Left cardiac atrium (tissue), 4 donors: ENCODE results near the gene TTC21A. TPM values are rescaled to one million over a fixed set of nuclear protein-coding genes. Genes with fewer than 3 reads are reported as not detected.

Experiments used
- ATAC-seq, 2 donors: fragments of 200-7000 bp; cut with Tn5 transposase; one replicate each; pipeline ENCODE4 v1.9.1; 2020; ENCODE audit warnings: mild to moderate bottlenecking in 2 of 2, moderate library complexity in 2 of 2
- DNase-seq: peaks from one replicate; pipeline ENCODE4 v3.0.0-alpha.2; 2020
- intact Hi-C, 2 donors: fragments of 100-400 bp; cut with DNase I; formaldehyde crosslinking; loops; one replicate each; pipeline versions ENCODE4 v1.14.1 to v1.15.1; 2022 to 2023
- microRNA-seq, 2 donors: library from miRNA; unstranded; fragments of <30 nt; microRNA quantifications; one replicate each; pipeline ENCODE4 v1.2.0, GENCODE V29; 2020
- total RNA-seq, 2 donors: library from RNA; stranded (reverse); fragmentation: NEBNext Ultra II Directional; extraction: Animal tissue kit (Norgen Biotek cat#: 25700); gene quantifications; one replicate each; pipeline ENCODE4 v1.2.1, GENCODE V29; 2021
- donor health status: DM: no; HTN: yes; CAD: no.
- donor health status: DM: no; HTN: yes; CAD: no; lungs with severe emphysema.
- donor health status: DM: yes; HTN: yes; CAD: no.
- donor health status: Dilated cardiomyopathy.

Gene TTC21A
- total RNA-seq, 2 donors from 2014 or later = 1.8 to 2.5 TPM

DNA sequence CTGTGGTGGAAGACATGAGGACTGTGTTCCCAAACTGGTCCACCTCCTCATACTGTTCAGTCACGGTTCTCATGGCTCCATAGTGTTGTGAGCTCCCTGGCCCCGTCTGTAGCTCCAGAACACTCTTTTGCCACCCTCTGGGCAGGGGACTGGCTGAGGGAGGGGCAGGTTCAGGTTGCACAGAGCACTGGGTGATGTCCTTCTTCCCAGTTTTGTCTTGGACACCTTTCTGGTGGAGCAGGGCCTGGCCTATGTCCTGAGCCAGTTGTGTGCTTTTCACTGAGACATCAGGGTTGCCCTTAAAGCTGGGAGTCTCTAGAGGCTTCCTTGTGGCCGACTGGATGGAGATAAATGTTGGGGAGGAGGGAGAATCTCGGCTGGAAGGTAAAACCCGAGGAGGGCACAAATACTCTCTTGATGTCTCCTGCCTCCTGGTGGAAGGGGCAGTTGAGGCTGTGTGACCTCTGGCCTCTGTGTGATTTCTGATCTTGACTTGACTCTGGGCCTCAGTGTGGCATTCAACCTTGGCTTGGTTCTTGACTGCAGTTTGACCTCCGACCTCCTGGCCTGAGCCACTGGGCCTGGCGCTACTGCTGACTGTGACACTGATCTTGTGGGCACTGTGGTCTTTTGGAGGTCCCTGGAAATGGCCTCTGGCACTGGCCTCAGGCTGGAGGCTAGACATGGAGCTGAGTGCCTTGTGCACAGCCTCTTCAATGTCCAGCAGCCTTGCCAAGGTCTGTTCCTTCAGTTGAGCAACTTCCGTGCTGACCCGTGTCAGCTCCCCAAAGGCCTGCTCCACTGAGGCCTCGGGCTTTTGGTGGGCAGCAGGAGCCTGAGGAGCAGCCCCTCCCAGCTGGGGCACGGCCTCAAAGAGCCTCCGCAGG lies 76.8 kb downstream of the TTC21A start:
- intact Hi-C loops = loop anchor here in 1 of 2 donors (5.0 kb wide), 1 partner anchor 42 kb away; no protein-coding TSS in a partner anchor
- DNase-seq (no peak), ATAC-seq (no peak)

DNA sequence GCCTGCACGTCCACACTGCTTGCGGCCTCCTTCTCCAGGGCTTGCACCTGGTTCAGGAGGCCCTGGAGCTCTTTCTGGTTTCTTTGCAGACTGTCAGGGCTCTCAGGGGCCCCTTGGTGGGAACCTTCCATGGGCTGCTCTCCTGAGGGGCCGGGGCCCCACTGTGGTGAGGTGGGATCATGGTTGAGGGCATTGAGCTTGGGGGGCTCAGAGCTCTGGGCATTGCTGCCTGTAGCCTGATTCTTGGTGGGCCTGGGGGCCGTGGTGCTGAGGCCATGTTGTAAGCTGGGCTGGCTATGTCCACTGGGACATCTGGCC lies 77.4 kb downstream of the TTC21A start:
- intact Hi-C loops = loop anchor here in 1 of 2 donors (5.0 kb wide), 1 partner anchor 43 kb away; no protein-coding TSS in a partner anchor
- ATAC-seq = no peak
- no peak for DNase-seq

DNA sequence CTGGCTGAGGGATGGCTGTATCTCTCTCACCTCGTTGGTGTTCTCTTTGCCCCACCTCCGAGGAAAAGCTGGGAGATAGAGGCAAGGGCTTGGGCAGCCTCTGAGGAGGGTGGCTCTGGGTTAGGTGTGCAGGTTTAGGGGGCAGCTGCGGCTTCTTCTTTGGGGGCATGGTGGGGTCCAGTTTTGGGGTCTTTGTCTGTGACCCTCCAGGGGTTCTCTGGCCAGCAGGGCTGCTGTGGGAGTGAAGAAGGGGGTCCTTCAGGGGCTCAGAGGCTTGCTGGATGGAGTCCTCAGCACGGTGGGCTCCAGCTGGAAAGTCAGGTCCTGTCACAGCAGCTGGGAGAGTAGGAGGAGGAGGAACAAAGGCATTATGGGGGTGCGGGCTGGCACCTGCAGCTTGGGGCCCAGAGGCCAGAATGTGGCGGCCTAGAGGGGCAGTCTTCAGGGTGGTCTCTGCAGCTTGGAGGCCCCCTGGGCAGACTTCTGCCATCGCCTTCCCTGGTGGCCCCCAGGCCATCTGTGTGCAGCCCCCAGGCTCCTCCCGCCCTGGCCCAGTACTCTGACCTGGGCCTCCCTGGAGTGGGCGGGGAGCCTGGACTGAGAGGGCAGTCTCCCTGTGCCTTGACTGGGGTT lies 78.0 kb downstream of the TTC21A start:
- ATAC-seq (no peak), DNase-seq (no peak)
- intact Hi-C loops = no loop called here

DNA sequence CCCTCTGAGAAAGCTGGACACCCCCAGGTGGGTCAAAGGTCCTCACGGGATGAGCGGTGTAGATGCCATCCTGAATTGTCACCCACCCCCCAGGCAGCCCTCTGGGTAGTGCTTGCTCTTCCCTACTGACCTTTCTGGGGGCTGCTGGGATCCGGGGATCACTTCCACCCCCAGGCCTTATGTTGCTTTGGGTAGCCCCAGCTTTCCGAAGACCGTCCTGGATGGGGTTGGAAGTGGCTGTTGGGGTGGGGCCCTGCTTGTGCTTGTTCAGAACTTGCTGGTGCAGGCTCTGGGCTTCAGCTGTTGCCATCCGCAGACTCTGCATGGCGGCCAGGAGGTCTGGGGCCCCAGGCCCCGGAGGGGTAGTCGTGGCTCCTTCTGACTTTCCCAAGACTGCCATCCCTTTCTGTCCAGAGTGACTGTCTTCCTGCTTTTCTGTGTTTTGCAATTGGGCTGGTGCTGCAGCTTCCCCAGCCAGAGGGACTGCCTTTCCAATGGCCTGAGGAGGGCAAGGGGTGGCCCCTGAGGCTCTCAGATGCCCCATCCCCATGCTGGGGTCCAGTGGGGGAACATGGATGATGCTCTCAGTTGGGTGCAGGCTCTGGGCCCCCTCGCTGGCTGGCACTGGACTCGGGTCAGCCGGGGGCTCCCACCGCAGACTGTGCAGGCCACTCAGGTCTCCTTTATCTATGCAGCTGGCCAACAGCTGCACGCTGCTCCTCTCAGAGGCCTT lies 78.6 kb downstream of the TTC21A start:
- DNase-seq (no peak), ATAC-seq (no peak)
- intact Hi-C loops = no loop called here

DNA sequence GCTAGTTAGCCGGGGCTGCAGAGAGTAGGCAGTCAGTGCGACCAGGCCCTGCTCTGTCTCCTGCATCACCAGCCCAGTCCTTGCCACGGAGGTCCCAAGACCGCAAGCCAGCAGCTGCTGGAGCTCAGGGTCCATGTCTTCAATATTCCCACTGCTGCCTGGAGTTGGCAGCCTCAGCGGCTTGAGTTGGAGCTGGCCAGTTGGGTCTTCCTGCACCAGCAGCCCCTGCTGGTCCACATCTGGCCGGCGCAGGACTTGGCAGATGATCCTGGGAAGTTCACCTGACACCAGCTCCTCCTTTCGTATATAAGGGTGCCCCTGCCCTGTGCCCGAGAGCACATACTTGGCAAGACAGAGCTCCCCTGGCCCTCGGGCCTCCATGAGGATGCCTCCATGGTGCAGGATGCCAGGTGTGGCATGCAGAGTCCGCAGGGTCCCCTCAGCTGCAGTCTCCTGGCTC lies 79.2 kb downstream of the TTC21A start:
- DNase-seq (no peak), ATAC-seq (no peak)
- intact Hi-C loops = no loop called here

DNA sequence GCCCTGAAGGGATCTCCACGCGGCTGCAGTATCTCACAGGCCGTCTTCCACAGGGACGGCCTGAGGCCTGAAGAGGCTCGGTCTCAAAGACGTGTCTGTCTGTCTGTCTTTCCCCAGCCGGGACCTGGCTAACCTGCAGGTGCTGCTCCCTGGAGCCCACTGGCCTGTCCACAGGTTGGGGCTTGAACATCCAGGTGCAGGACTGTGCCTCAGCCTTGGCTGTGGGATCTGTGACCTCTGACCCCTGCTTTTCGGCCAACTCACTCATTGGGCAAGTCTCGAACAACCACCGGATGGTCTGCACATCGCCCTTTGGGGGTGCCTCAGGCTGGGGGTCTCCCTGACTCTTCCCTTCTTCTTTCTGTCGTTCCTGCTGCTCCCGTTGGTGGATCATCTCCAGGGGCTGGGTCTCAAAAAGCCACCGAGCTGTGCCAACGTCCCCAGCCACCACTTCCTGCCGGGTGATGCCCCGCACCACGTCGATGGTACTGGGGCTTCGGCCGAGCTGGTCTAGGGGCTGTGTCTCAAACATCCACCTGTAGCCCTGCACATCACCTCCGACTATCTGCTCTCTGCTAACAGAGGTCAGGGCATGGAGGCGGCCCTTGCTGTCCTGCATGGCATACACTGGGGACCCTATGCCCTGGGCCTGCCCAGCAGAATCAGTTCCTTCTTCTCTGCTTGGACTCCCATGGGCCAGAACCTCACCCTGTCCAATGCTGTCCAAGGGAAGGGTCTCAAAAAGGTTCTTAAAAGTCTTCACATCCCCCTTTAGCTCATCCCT lies 80.1 kb downstream of the TTC21A start:
- intact Hi-C loops = no loop called here
- no peak for DNase-seq

More for the DNA sequence above, 80.1 kb downstream of the TTC21A start:
- ATAC-seq = no peak

Small RNA genes within 50 kb of the gene (microRNA-seq; reads per million reads assigned to microRNA genes)
- 0 to 0.20 reads per million in 2 donors for gene MIR6822

Other genes with a start within 250 kb of the TTC21A start
- not detected for gene SCN11A, start 55.7 kb upstream of the TTC21A start, total RNA-seq
- gene WDR48, start 55.7 kb upstream of the TTC21A start, total RNA-seq = 10 to 100 TPM; 21.4 to 26.7 TPM
- gene GORASP1, start 53 bp upstream of the TTC21A start, total RNA-seq = 10 to 100 TPM; 39.0 to 49.1 TPM
- gene CSRNP1, start 45.9 kb downstream of the TTC21A start, total RNA-seq = 10 to 100 TPM; 20.5 to 41.6 TPM
- gene XIRP1, start 84.9 kb downstream of the TTC21A start, total RNA-seq = 100 to 1,000 TPM; 160 to 242 TPM
- gene CX3CR1, start 172.4 kb downstream of the TTC21A start, total RNA-seq = 1 to 10 TPM in 1 of 2 donors, under 1 TPM in 1; 0.60 to 1.4 TPM
- gene CCR8, start 222.0 kb downstream of the TTC21A start, total RNA-seq = not detected